Astrocyte (in vitro differentiated cells and primary cell): ENCODE data around the gene DDIAS. TPM values are rescaled to one million over a fixed set of nuclear protein-coding genes. Genes with fewer than 3 reads are reported as not detected.

ENCODE experiments used
- DNase-seq: peaks from one replicate; pipeline ENCODE4 v3.0.0-alpha.2; 2010; ENCODE audit warnings: low read depth
- FAIRE-seq: peaks from 2 replicates; lab custom pipeline; 2011; peaks lifted over from hg19 to GRCh38; lab: Jason Lieb, UNC
- H2AFZ ChIP-seq: 2 replicates; pipeline ENCODE4 v1.6.0; 2012; ENCODE audit warnings: low read depth, low read length, inconsistent platforms
- H3K27ac ChIP-seq: 2 replicates; pipeline ENCODE4 v1.5.1; 2011; ENCODE audit warnings: low read depth, low read length, inconsistent platforms
- H3K27me3 ChIP-seq: 2 replicates; pipeline ENCODE4 v1.6.0; 2011; ENCODE audit warnings: low read length, inconsistent platforms; ENCODE audit not compliant: insufficient read depth
- H3K36me3 ChIP-seq: 2 replicates; pipeline ENCODE4 v1.5.1; 2011; ENCODE audit warnings: low read length, inconsistent platforms; ENCODE audit not compliant: insufficient read depth
- H3K4me1 ChIP-seq: 2 replicates; pipeline ENCODE4 v1.5.1; 2011; ENCODE audit warnings: low read length, inconsistent platforms; ENCODE audit not compliant: insufficient read depth
- H3K4me2 ChIP-seq: 2 replicates; pipeline ENCODE4 v1.6.0; 2012; ENCODE audit warnings: low read length, inconsistent platforms
- H3K4me3 ChIP-seq: 2 replicates; pipeline ENCODE4 v1.5.1; 2011; ENCODE audit warnings: low read depth, mild to moderate bottlenecking, low read length, inconsistent platforms; ENCODE audit not compliant: insufficient read depth
- H3K79me2 ChIP-seq: 2 replicates; pipeline ENCODE4 v1.6.0; 2012; ENCODE audit warnings: mild to moderate bottlenecking, low read length, inconsistent platforms; ENCODE audit not compliant: insufficient read depth
- H3K9ac ChIP-seq: 2 replicates; pipeline ENCODE4 v1.6.0; 2012; ENCODE audit warnings: mild to moderate bottlenecking, low read length, inconsistent platforms
- H3K9me3 ChIP-seq: 2 replicates; pipeline ENCODE4 v1.5.1; 2012; ENCODE audit warnings: low read depth, mild to moderate bottlenecking, low read length, inconsistent platforms; ENCODE audit not compliant: insufficient read depth
- H4K20me1 ChIP-seq: 2 replicates; pipeline ENCODE4 v1.6.0; 2012; ENCODE audit warnings: low read length, inconsistent platforms; ENCODE audit not compliant: insufficient read depth
- H3K27ac Mint-ChIP-seq: one replicate; pipeline ENCODE4 v1.8.0; 2021; ENCODE audit warnings: mild to moderate bottlenecking, mixed read lengths; ENCODE audit not compliant: unreplicated experiment
- H3K27me3 Mint-ChIP-seq: one replicate; pipeline ENCODE4 v1.8.0; 2021; ENCODE audit warnings: low read depth, mixed read lengths; ENCODE audit not compliant: unreplicated experiment
- H3K36me3 Mint-ChIP-seq: one replicate; pipeline ENCODE4 v1.8.0; 2021; ENCODE audit warnings: low read depth, mixed read lengths; ENCODE audit not compliant: unreplicated experiment
- H3K4me1 Mint-ChIP-seq: one replicate; pipeline ENCODE4 v1.8.0; 2021; ENCODE audit warnings: low read depth, mixed read lengths; ENCODE audit not compliant: unreplicated experiment
- H3K4me3 Mint-ChIP-seq: one replicate; pipeline ENCODE4 v1.8.0; 2021; ENCODE audit warnings: mild to moderate bottlenecking, moderate library complexity, mixed read lengths; ENCODE audit not compliant: unreplicated experiment
- H3K9me3 Mint-ChIP-seq: one replicate; pipeline ENCODE4 v1.8.0; 2021; ENCODE audit warnings: mild to moderate bottlenecking, mixed read lengths; ENCODE audit not compliant: unreplicated experiment
- EZH2 ChIP-seq: IDR thresholded peaks from 2 replicates; pipeline ENCODE4 v1.6.1; 2012; ENCODE audit warnings: mild to moderate bottlenecking, low read length, inconsistent platforms; ENCODE audit not compliant: insufficient read depth
- total RNA-seq: library from RNA; stranded (reverse); gene quantifications from 2 replicates; pipeline ENCODE4 v1.2.1, GENCODE V29; 2021
- TF ChIP-seq, protein P1 (sequence below): IDR thresholded peaks from 2 replicates; pipeline ENCODE4 v1.5.1; 2011; ENCODE audit warnings: low read depth, mild to moderate bottlenecking, inconsistent platforms, low read length, moderate library complexity; ENCODE audit not compliant: insufficient read depth

The DDIAS gene
- total RNA-seq, 1 donor from 2014 or later, result 4.0 TPM

DNA sequence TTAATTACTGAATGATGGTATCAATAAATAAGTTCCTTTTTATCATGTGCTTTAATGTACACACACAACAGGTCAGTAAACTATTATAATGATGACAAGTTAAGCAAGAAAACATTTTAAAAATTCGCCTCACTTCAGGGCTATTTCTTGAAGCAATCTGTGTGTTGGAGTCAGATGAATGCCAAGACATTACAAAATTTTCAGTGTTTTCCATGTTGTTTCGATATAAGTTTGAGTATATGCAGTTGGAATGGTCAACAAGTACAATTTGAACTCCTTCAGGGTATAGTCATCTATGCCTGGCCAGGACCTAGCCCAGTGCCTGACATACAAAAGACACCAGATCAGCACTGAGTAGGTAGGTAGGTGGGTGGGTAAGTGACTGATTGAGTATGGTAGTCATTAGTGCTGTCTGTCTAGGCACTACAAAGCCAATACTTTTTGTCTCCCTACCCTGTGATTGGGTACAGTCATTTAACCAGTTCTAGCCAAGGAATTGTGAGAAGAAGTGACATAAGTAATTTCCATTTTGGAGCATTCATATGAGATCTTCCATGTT lies 8.8 kb upstream of the DDIAS start:
- Mint-ChIP-seq H3K9me3 (peaks cover 4% of the 10 kb centered on the region), H3K27me3 (no peaks in the 10 kb centered on the region), H3K4me3 (no peak overlapping the region), H3K36me3 (no peaks in the 10 kb centered on the region), H3K27ac (no peak overlapping the region), H3K4me1 (no peaks in the 10 kb centered on the region)
- H3K9me3 ChIP-seq, result no peaks in the 10 kb centered on the region
- H3K4me2 ChIP-seq, result no peak overlapping the region
- DNase-seq (no peak), FAIRE-seq (no peak)
- no peak overlapping the region for H3K27ac ChIP-seq
- no peaks in the 10 kb centered on the region for H3K4me1 ChIP-seq
- H3K4me3 ChIP-seq, result no peak overlapping the region
- H3K27me3 ChIP-seq, result no peaks in the 10 kb centered on the region
- no peaks in the 10 kb centered on the region for H3K79me2 ChIP-seq
- H2AFZ ChIP-seq, result no peak overlapping the region
- peaks cover 21% of the 10 kb centered on the region for H4K20me1 ChIP-seq
- H3K36me3 ChIP-seq, result no peaks in the 10 kb centered on the region
- H3K9ac ChIP-seq, result no peak overlapping the region
- TF ChIP-seq, protein P1, sequence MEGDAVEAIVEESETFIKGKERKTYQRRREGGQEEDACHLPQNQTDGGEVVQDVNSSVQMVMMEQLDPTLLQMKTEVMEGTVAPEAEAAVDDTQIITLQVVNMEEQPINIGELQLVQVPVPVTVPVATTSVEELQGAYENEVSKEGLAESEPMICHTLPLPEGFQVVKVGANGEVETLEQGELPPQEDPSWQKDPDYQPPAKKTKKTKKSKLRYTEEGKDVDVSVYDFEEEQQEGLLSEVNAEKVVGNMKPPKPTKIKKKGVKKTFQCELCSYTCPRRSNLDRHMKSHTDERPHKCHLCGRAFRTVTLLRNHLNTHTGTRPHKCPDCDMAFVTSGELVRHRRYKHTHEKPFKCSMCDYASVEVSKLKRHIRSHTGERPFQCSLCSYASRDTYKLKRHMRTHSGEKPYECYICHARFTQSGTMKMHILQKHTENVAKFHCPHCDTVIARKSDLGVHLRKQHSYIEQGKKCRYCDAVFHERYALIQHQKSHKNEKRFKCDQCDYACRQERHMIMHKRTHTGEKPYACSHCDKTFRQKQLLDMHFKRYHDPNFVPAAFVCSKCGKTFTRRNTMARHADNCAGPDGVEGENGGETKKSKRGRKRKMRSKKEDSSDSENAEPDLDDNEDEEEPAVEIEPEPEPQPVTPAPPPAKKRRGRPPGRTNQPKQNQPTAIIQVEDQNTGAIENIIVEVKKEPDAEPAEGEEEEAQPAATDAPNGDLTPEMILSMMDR, result no peak

DNA sequence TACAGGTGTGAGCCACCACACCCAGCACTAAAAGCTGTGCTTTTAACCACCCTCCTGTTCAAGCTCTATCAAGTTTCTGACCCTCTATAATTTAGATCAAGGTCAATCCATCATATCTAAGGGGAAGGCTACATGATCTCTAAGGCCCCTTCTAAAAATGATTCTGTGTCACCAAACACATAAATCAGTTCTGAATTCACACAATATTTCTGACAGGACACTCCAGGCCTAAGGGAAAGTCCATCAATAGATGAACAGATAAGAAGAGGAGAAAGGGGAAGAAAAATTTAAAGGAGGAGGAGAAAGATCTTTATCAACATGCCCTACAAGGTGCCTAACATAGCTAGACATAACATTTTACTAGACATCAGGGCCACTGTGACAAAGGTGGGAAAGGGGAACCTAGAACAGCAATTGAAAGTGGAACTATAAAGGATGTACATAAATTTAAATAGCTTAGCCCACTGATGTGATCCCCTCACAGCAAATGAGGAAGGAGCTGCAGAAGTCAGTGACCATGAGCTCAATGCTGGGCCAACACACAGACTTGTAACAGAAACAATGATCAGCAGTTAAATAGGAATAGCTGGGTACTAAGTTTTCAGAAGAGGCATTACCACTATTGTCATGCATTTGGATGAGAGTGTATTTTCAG lies 6.0 kb upstream of the DDIAS start:
- Mint-ChIP-seq H3K36me3 (no peaks in the 10 kb centered on the region), H3K9me3 (peaks cover 4% of the 10 kb centered on the region), H3K4me1 (peaks cover 5% of the 10 kb centered on the region), H3K27me3 (no peaks in the 10 kb centered on the region), H3K27ac (no peak overlapping the region), H3K4me3 (no peak overlapping the region)
- no peak overlapping the region for H3K4me2 ChIP-seq
- peaks cover 13% of the 10 kb centered on the region for H4K20me1 ChIP-seq
- peaks cover 10% of the 10 kb centered on the region for H3K4me1 ChIP-seq
- TF ChIP-seq, protein P1, result no peak
- no peak for TF ChIP-seq EZH2
- H3K9ac ChIP-seq, result no peak overlapping the region
- no peaks in the 10 kb centered on the region for H3K9me3 ChIP-seq
- FAIRE-seq (no peak), DNase-seq (no peak)
- no peak overlapping the region for H3K4me3 ChIP-seq
- H2AFZ ChIP-seq, result no peak overlapping the region
- no peak overlapping the region for H3K27ac ChIP-seq
- peaks cover 7% of the 10 kb centered on the region for H3K79me2 ChIP-seq
- H3K36me3 ChIP-seq, result no peaks in the 10 kb centered on the region
- H3K27me3 ChIP-seq, result no peaks in the 10 kb centered on the region

DNA sequence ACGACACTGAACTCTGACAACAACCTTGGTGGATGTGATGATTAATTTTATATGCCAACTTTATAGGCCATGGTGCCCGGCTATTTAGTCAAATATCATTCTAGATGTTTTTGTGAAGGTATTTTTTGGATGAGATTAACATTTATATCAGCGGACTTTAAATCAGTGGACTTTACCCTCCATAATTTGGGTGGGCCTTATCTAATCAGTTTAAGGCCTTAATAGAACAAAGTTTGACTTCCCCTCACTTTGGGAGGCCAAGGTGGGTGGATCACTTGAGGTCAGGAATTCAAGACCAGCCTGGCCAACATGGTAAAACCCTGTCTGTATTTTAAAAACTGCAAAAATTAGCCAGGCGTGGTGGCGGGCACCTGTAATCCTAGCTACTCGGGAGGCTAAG lies 5.4 kb upstream of the DDIAS start:
- Histone ChIP-seq H3K36me3 (no peaks in the 10 kb centered on the region), H3K4me3 (no peak overlapping the region), H3K9ac (no peak overlapping the region), H3K4me2 (no peak overlapping the region), H3K27me3 (no peaks in the 10 kb centered on the region), H3K9me3 (no peaks in the 10 kb centered on the region), H4K20me1 (peaks cover 10% of the 10 kb centered on the region), H3K79me2 (peaks cover 7% of the 10 kb centered on the region), H3K27ac (no peak overlapping the region), H3K4me1 (peaks cover 10% of the 10 kb centered on the region), H2AFZ (no peak overlapping the region)
- DNase-seq, result no peak
- H3K27me3 Mint-ChIP-seq, result no peaks in the 10 kb centered on the region
- H3K4me1 Mint-ChIP-seq, result peaks cover 5% of the 10 kb centered on the region
- no peak for FAIRE-seq
- TF ChIP-seq, protein P1, result no peak
- TF ChIP-seq EZH2, result no peak
- H3K36me3 Mint-ChIP-seq, result no peaks in the 10 kb centered on the region
- no peak overlapping the region for H3K4me3 Mint-ChIP-seq
- no peak overlapping the region for H3K27ac Mint-ChIP-seq
- H3K9me3 Mint-ChIP-seq, result peaks cover 4% of the 10 kb centered on the region
